Measurements from ENCODE around the gene TUBGCP4.
A peak's percentile ranks its signal among the peaks of the same experiment; 100 is the strongest.

Gene TUBGCP4

DNA sequence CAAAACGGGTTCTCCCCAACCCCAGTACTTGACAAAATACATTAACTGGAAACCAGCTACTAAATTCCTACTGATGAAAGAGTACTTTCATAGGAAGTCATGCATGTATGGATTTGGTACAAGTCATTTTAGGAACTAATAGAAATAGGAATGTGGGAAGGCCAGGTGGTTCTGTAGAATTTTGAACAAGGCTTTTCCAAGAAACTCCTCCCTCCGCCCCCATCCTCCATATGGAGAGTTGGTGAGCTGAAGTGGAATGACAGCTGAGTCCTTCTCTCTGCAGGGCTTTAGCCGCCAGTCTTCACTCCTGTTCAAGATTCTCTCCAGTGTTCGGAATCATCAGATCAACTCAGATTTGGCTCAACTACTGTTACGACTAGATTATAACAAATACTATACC, 33.2 kb downstream of the TUBGCP4 start:
- no peak for DNase-seq (ENCODE audit: low read depth)

DNA sequence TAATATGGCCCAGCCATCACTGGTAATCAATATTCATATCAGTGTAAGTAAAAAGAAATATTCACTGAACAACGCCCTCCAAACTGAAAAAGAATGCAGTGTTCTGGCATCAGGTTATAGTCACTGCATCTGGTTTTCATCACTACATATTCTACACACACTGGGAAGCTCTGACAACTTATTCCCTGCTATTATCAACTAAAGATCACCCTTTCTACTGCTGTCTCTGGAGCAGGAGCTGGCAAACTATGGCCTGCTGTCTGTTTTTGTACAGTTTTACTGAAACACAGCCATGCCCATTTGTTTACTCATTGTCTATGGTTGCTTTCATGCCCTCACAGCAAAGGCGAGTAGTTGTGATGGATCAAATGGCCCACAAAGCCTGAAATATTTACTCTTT, 35.3 kb downstream of the TUBGCP4 start:
- peak; percentile 8 for DNase-seq (ENCODE audit: low read depth)

DNA sequence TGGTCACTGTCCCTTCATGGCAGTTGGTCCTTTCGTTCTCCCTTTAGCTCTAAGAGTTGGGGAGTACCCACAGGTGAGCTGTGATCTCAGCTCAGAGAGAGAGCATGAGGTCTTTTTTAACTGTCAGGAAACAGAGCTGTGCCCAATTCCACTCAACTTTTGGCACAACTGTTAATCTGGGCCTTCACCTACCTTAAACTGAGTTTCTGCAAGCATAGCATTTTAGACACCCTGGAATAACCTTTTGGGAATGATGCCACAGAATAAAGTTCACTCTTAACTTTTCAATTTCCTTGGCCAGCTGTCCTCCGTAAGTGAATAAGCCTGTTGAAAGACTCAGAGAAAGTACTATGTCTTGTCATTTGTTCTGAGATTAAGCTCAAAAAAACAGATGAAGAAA, 35.9 kb downstream of the TUBGCP4 start:
- no peak for DNase-seq (ENCODE audit: low read depth)

DNA sequence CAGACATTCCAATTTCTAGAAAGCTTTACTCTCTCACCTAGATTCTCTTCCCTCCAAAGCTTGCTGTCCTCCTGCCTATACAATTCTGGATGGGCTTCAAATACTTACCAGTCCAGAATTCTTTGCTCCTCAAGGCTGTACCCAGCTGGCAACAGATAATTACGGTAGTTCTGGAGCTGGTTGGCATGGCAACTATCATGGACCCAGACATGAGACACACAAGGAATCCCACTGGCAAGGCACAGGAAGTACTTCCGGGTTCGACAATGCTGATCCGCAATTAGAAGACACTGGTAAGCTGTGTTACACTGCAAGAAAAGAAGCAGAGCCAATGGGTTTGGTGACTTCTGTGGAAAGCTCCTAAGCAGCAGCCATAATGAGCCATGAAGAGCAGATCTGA, 37.9 kb downstream of the TUBGCP4 start:
- DNase-seq (ENCODE audit: low read depth): no peak

DNA sequence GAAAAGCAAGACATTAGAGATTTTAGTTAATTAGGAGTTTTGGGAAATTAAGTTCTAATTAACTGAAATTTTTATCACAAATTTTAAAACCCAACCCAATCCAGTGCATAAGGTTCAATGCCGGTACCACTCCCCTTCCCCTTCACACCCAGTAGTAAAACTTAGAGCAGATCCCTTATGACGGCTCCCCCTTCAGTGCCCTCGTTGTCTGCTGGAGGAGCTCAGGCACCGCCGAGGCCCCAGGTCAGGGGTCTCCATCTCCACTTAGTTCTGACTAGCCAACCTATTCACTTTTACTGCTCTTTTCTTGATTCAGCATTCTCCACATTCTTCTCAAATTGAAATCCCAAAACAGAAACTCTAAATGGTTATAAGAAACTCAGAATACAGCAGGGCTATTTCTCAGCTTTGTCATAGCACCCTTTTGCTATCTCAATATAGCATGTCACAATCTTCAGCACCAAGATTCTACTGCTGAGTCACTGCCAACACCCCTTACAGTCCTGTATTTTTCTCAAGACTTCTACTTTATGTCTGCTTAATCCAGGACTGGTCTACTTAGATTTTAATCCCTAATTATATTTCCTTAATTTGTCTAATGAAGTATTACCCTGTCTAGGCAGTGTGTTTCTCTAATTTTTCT, 39.8 kb downstream of the TUBGCP4 start:
- peak; percentile 68 for DNase-seq (ENCODE audit: low read depth)

- DNase-seq (ENCODE audit: low read depth): peak; percentile 16
These were observed 41.2 kb downstream of the TUBGCP4 start for GRCh38 chr15:43412096-43412495.

DNA sequence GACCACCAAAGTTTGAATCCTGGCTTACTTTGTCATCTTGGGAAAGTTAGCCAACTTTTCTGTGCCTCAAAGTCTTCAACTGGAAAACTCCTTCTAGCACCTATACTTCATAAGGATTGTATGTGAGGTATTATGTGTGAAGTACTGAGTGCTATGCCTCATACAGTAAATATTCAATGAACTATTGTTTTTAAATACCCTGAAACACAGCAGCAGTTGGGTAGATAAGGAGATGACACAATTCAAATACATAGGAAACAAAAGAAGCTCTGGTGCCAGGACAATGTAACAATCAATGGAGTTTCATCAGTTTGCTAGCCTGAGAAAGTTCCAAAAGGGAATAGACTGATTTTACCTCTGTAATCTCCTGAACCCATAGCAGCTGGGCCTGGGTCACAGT, 43.3 kb downstream of the TUBGCP4 start:
- DNase-seq (ENCODE audit: low read depth): no peak

DNA sequence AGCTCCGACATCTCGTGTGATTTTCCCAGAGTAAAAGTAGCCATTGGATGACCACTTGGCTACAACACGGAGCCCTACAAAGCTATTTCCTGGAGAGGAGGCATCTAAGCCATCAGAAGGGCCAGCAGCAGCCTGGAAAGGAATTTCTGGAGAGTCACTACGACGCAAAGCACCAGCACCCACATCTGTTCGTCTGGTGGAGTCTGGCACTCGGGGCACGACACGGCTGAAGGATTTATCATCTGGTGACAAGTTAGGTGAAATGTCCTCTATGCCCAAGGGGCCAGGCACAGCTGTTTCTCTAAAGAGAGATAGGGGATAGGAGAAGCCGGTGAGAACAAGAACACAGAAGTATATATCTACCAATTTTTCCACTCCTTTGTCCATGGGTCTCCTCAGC, 49.5 kb downstream of the TUBGCP4 start:
- DNase-seq (ENCODE audit: low read depth): no peak

DNA sequence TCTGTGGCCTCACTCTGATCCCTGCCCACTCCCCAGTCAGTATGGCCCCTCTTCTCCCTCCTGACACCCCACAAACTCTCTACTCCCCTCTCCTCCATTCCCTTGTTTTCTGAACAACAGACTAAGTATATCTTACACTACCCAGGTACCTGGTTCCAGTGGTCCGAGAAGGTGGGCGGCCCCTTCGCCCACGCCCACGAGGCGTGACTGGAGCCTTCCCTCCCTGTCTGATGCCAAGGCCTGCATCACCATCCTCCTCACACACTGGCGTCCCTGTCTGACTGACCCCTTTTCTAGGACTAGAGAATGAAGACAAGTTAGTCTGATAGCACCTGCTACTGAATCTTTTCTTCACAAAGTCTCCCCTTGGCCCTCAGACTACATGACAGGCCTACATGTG, 50.0 kb downstream of the TUBGCP4 start:
- no peak for DNase-seq (ENCODE audit: low read depth)

DNA sequence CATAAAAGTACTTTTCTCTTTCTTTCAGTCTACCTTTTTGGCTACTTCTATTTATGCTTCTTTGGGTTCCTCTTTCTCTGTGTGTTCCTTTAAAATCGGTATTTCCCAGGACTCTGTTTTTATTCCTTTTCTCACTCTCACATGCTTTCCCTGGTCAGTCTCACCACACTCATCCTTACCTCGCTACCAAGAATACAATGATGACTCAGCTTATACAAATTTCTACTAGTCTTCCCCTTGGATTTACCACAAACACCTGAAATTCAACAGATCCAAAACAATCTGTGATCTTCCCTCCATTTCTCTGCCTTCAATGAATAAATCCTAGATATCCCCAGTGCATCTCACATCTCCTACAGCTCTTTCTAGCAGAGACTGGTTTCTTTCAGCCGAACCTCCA, 52.9 kb downstream of the TUBGCP4 start:
- DNase-seq (ENCODE audit: low read depth): no peak

DNA sequence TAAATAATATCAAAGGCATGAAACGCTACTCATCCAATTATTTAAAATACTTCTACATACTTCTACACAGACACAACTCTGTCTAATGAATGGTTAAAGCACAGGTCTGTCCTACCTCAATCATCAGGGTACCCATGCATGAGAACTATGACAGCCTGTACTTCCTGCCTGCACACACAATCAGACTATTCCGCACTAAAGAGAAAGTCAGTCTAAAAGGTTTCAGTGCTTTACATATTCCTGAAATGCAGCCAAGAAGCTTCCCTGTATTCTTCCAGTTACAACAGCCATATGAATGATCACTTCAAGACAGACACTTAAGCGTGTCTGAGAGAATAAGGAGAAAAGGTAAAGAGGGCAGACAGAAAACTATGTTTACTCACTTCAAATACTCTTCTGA, 58.8 kb downstream of the TUBGCP4 start:
- no peak for DNase-seq (ENCODE audit: low read depth)

GRCh38 chr15:43433165-43433564, 62.3 kb downstream of the TUBGCP4 start:
- DNase-seq (ENCODE audit: low read depth): peak; percentile 71

GRCh38 chr15:43433661-43434303, 62.9 kb downstream of the TUBGCP4 start:
- DNase-seq (ENCODE audit: low read depth): no peak

GRCh38 chr15:43434446-43434845, 63.5 kb downstream of the TUBGCP4 start:
- no peak for DNase-seq (ENCODE audit: low read depth)

DNA sequence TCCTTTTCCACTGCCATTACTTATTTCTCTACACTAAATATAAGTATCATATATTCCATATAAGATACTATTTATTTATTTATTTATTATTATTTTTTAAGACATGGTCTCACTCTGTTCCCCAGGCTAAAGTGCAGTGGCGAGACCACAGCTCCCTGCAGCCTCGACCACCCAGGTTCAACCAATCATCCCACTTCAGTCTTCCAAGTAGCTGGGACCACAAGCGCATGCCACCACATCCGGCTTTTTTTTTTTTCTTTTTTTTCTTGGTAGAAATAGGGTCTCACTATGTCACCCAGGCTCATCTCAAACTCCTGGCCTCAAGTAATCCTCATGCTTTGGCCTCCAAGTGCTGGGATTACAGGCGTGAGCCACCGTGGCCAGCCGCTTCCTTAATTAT, 65.5 kb downstream of the TUBGCP4 start:
- no peak for DNase-seq (ENCODE audit: low read depth)

GRCh38 chr15:43439268-43439667, 68.4 kb downstream of the TUBGCP4 start:
- no peak for DNase-seq (ENCODE audit: low read depth)

- peak; percentile 98 for DNase-seq (ENCODE audit: low read depth)
These were observed 69.9 kb downstream of the TUBGCP4 start for GRCh38 chr15:43440721-43441281.

DNA sequence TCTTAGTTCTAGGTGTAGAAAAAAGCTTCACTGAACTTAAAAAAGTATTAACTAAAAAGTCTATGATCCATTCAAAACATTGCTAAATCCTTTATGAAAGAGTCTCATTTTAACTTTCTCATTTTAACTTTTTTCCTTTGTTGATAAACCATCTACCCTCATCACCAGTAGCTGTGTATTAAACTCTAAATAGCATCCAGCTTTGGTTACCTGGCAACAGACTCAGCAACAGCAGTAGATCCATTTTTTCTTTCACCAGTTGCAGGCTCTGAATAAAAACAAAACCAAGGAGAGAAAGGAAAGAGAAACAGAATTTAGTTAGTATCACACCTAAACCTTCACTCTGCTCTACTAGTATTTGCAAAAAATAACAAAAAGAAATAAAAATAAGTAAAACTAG, 70.4 kb downstream of the TUBGCP4 start:
- peak; percentile 48 for DNase-seq (ENCODE audit: low read depth)

DNA sequence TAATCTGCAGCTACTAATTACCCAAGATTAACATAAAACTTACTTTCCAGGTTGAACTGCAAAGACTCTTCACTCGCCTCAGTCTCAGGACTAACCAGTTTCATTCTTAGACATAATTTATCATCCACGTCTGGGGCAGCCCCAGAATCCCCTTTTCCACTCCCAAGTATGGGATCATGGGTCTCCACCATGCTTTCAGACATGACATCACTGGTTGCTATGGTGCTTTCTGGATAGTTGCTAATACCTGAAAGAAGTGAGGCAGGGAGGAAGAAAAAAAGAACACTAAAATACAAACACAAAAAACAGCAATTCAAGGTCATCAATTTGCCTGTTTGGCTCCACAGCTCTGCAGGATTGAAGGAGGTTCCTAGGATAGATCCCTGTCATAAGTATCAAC, 75.4 kb downstream of the TUBGCP4 start:
- no peak for DNase-seq (ENCODE audit: low read depth)

GRCh38 chr15:43449981-43450380, 79.1 kb downstream of the TUBGCP4 start:
- no peak for DNase-seq (ENCODE audit: low read depth)
